Lower lobe of right lung (tissue), 2 donors: ENCODE results near the gene ZKSCAN1. TPM values are rescaled to one million over a fixed set of nuclear protein-coding genes. Genes with fewer than 3 reads are reported as not detected.

Experiments
- ATAC-seq, 2 donors: fragments of 200-7000 bp; cut with Tn5 transposase; one replicate each; pipeline ENCODE4 v1.9.1; 2020 to 2022; ENCODE audit warnings: mild to moderate bottlenecking in 2 of 2, moderate library complexity in 2 of 2
- DNase-seq: peaks from one replicate; pipeline ENCODE4 v3.0.0-alpha.2; 2020
- H3K27ac ChIP-seq: fragments of 200-600 bp; one replicate; pipeline ENCODE4 v1.8.0; 2022
- H3K27me3 ChIP-seq: fragments of 200-600 bp; one replicate; pipeline ENCODE4 v1.8.0; 2022; ENCODE audit warnings: low read depth
- H3K36me3 ChIP-seq: fragments of 200-600 bp; one replicate; pipeline ENCODE4 v1.8.0; 2022; ENCODE audit warnings: mild to moderate bottlenecking
- H3K4me1 ChIP-seq: fragments of 200-600 bp; one replicate; pipeline ENCODE4 v1.8.0; 2022
- H3K4me3 ChIP-seq: fragments of 200-600 bp; one replicate; pipeline ENCODE4 v1.8.0; 2022; ENCODE audit warnings: mild to moderate bottlenecking
- H3K9me3 ChIP-seq: fragments of 200-600 bp; one replicate; pipeline ENCODE4 v1.8.0; 2022
- intact Hi-C: fragments of 100-400 bp; cut with DNase I; formaldehyde crosslinking; loops from one replicate; pipeline ENCODE4 v1.11.0; 2022
- total RNA-seq: library from RNA; stranded (reverse); fragmentation: NEBNext Ultra II Directional; extraction: Animal tissue kit (Norgen Biotek cat#: 25700); gene quantifications from one replicate; pipeline ENCODE4 v1.2.1, GENCODE V29; 2021
- TF ChIP-seq, protein P1 (sequence below): fragments of 200-600 bp; IDR thresholded peaks from one replicate; pipeline ENCODE4 v1.8.0; 2022; ENCODE audit warnings: antibody characterized with exemption, mild to moderate bottlenecking
- donor health status: DM: no; HTN: yes; CAD: no; lungs with severe emphysema.

Gene ZKSCAN1
- total RNA-seq, 1 donor from 2014 or later: 59.6 TPM

DNA sequence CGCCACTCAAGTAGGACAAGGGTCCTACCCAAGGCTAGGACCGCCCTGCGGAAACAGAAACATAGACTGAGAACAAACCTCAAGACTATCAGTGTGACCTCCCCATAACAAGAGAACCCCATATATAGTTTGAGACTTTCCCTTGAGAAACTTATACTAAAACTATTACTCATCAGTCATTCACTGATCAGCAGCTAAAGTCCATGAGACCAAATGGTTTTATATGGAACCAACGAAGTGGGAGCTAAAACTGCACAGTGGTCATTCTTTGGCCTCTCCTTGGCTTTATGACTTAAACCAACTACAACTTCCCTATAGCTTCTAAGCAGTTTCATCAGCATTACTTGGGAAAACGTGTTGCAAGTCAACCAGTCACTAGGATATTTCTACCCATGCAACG lies 20.5 kb downstream of the ZKSCAN1 start:
- Histone ChIP-seq H3K36me3 (peaks cover 56% of the 10 kb centered on the region), H3K4me3 (no peak overlapping the region), H3K4me1 (peaks cover 13% of the 10 kb centered on the region), H3K9me3 (no peaks in the 10 kb centered on the region), H3K27ac (no peak overlapping the region), H3K27me3 (no peaks in the 10 kb centered on the region)
- ATAC-seq (no peak), DNase-seq (no peak)
- TF ChIP-seq, protein P1, sequence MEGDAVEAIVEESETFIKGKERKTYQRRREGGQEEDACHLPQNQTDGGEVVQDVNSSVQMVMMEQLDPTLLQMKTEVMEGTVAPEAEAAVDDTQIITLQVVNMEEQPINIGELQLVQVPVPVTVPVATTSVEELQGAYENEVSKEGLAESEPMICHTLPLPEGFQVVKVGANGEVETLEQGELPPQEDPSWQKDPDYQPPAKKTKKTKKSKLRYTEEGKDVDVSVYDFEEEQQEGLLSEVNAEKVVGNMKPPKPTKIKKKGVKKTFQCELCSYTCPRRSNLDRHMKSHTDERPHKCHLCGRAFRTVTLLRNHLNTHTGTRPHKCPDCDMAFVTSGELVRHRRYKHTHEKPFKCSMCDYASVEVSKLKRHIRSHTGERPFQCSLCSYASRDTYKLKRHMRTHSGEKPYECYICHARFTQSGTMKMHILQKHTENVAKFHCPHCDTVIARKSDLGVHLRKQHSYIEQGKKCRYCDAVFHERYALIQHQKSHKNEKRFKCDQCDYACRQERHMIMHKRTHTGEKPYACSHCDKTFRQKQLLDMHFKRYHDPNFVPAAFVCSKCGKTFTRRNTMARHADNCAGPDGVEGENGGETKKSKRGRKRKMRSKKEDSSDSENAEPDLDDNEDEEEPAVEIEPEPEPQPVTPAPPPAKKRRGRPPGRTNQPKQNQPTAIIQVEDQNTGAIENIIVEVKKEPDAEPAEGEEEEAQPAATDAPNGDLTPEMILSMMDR: no peak
- intact Hi-C loops: no loop called here

DNA sequence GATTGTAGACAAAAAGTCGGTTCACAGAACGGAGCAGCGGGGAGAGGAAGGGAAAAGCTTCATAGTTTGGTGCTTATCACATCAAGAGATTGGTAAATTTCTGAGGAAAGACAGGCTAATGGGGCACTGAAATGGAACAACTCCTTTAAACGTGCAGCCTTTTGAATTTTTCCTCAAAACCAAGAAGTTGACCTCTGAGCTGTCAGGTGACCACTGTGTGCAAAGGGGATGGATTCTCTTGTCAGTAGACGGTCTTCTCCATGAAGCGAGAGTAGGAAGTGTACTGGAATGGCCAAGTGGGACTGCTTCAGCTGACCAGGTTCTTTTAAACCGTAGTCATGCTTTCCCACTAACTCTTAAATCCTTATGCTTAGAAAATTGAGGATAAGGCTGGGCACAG lies 22.9 kb downstream of the ZKSCAN1 start:
- Histone ChIP-seq H3K4me1 (peaks cover 13% of the 10 kb centered on the region), H3K4me3 (no peak overlapping the region), H3K36me3 (peaks cover 33% of the 10 kb centered on the region), H3K27ac (no peak overlapping the region), H3K9me3 (no peaks in the 10 kb centered on the region), H3K27me3 (no peaks in the 10 kb centered on the region)
- intact Hi-C loops: no loop called here
- DNase-seq (no peak), ATAC-seq (no peak)
- TF ChIP-seq, protein P1: no peak

DNA sequence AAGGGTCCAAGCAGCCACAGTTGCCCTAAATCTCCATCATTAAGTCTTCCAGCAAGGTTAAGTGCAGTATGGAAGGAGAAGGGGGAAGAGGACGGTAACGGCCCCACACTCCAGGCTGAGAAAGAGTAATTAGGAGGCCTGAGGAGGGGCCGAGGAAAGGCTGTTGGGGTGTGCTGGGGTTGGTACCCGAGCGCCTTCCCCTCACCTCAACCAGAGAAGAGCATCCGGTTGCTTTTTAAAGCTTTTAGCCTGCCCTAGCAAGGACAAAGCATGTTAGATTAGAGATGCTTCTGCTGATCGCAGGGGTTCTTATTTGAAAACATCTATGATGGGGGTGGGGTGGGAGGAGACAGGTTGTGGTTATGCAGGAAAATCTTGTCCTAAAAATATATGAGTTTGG lies 25.2 kb downstream of the ZKSCAN1 start:
- Histone ChIP-seq H3K9me3 (no peaks in the 10 kb centered on the region), H3K36me3 (peaks cover 11% of the 10 kb centered on the region), H3K27ac (no peak overlapping the region), H3K4me1 (peaks cover 13% of the 10 kb centered on the region), H3K4me3 (no peak overlapping the region), H3K27me3 (no peaks in the 10 kb centered on the region)
- intact Hi-C loops: no loop called here
- TF ChIP-seq, protein P1: no peak
- ATAC-seq (no peak), DNase-seq (no peak)

DNA sequence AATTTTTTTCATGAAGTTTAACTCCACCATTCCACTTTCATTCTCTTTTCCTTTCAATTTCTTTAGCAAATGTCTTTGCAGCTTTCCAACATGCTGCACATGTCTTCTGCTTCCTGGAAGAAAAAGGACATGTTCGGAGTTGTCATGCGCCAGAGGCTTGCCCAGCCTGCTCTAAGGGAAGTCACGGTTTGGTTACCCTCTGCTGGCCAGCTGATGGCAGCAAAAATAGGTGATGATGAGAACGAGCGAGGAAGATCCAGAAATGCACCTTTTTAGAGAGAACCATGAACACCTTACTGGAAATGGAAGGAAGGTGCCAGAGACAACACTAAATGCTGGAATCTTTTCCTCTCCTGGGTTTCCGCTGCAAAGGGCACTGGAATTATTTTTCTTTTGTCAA lies 29.3 kb downstream of the ZKSCAN1 start:
- peaks cover 5% of the 10 kb centered on the region for H3K4me1 ChIP-seq
- TF ChIP-seq, protein P1: no peak
- H3K27me3 ChIP-seq: no peaks in the 10 kb centered on the region
- no peaks in the 10 kb centered on the region for H3K36me3 ChIP-seq
- DNase-seq: no peak
- no peak overlapping the region for H3K27ac ChIP-seq
- H3K4me3 ChIP-seq: no peak overlapping the region
- ATAC-seq: no peak
- H3K9me3 ChIP-seq: no peaks in the 10 kb centered on the region
- intact Hi-C loops: no loop called here

DNA sequence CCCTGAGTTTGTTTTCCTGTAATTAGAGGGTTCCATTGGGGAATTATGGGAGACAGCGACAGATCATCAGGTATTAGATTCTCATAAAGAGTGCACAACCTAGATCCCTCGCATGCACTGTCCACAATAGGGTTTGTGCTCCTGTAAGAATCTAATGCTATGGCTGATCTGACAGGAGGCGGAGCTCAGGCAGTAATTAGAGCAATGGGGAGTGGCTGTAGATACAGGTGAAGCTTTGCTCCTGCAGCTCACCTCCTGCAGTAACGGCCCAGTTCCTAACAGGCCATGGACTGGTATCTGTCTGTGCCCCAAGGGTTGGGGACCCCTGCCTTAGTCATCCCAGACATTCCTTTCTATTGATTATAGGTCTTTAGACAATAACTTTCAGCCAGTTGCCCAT lies 33.3 kb downstream of the ZKSCAN1 start:
- DNase-seq (no peak), ATAC-seq (no peak)
- intact Hi-C loops: no loop called here
- no peaks in the 10 kb centered on the region for H3K27me3 ChIP-seq
- no peak overlapping the region for H3K27ac ChIP-seq
- H3K4me3 ChIP-seq: no peak overlapping the region
- peaks cover 6% of the 10 kb centered on the region for H3K36me3 ChIP-seq
- H3K9me3 ChIP-seq: no peaks in the 10 kb centered on the region
- TF ChIP-seq, protein P1: no peak
- H3K4me1 ChIP-seq: peaks cover 12% of the 10 kb centered on the region
